ENCODE data around the gene ANOS1. TPM values are rescaled to one million over a fixed set of nuclear protein-coding genes. Genes with fewer than 3 reads are reported as not detected.
"Not testable (repeated sequence)": the region's sequence is repeated elsewhere in the genome, so short reads cannot be mapped to it uniquely, and the experiment has no call there.

Gene ANOS1
- total RNA-seq (10 to 100 TPM in 1 of 2 donors, 1 to 10 TPM in 1; 2.3 to 12.1 TPM), polyA plus RNA-seq (1 to 10 TPM; 3.5 to 3.8 TPM)
- long read RNA-seq, donor 1, result 0 reads
- long read RNA-seq, donor 2, full-length matches to known transcripts, result 2 of 9 reads
- long read RNA-seq, donor 2, partial matches to known transcripts, result 1 of 9 reads
- long read RNA-seq, donor 2, other reads (novel, unspliced or antisense), result 6 of 9 reads

DNA sequence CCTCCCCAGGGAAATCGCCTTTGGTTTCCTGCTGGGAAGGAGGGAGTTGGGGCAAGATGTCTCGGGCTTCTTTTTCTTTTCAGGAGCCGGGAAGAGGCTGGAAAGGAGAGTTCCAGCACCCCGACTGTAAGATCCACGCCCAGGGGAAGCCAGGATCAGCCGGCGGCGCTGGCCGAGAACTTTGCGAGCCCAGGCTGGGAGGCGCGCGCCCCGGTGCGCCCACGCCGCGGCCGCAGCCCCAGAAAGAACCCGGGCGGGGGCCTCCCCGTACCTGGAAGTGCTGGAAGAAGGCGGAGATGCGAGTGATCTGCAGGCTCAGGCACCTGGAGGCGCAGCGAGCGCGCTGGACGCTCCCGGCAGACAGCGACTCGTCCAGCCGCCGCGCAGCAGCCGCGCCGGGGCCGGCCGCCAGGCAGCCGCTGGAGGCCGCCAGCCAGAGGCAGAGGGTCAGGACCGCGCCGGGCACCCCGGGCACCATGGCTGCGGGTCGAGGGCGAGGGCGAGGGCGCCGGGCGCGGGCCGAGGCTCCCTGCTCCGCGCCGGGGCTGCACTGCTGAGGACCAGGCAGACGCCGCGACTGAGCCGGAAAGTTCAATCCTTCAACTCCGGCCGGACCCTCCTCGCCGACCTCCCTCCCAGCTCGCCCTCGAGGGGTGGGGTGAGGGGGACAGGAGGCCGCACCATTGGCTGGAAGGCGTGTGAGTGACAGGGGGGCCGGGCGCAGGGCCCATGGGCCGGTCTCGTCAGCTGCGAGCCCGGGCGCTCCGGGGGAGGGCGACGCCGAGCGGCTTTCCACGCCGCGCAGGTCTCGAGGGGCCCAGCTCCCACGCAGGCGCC lies at the start of gene ANOS1:
TSS of gene ANOS1 (minus strand) at position 579 of the 837 bp plus-strand sequence. CDS start at position 478, 101 bp downstream.
- Histone ChIP-seq H3K4me1 (ENCODE audit: control insufficient read depth in 1 of 2, insufficient read depth in 2 of 2, low read length in 2 of 2) (no peaks in the 10 kb centered on the region), H3K4me3 (ENCODE audit: low read length in 2 of 2) (peak within 1 kb of the TSS; percentile 36 to 86), H3K27me3 (ENCODE audit: control insufficient read depth in 1 of 2, insufficient read depth in 2 of 2, low read length in 1 of 2) (no peaks in the 10 kb centered on the region), H3K9me3 (ENCODE audit: control insufficient read depth, low read length) (no peaks in the 10 kb centered on the region), H3K36me3 (ENCODE audit: control insufficient read depth in 1 of 2, insufficient read depth in 2 of 2, low read length in 1 of 2) (no peaks in the 10 kb centered on the region), H3K27ac (ENCODE audit: low read depth in 1 of 2, low read length in 2 of 2) (peak within 1 kb of the TSS in 1 of 2 donors; percentile 30)
- intact Hi-C loops (cut with DNase I), result loop anchor here in 1 of 2 donors (10.0 kb wide), 1 partner anchor 367 kb away; no protein-coding TSS in a partner anchor
- ATAC-seq (ENCODE audit: low FRiP score), result peak; percentile 81
- WGBS, 2 donors, result 0% methylated on average over 74 to 88 of the region's 88 CpGs
- peak; percentile 79 to 84 for DNase-seq

DNA sequence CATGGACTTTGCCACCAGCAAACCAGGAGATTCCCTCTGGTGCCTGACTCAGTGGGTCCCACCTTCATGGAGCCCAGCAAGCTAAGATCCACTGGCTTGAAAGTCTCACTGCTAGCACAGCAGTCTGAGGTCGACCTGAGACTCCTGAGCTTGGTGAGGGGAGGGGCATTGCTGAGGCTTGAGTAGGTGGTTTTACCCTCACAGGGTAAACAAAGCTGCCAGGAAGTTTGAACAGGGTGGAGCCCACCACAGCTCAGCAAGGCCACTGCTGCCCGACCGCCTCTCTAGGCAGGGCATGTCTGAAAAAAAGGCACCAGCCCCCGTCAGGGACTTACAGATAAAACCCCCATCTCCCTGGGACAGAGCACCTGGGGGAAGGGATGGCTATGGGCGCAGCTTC lies 41.2 kb upstream of the ANOS1 start:
- intact Hi-C loops (cut with DNase I), result no loop called here
- ATAC-seq (ENCODE audit: low FRiP score) (no peak), DNase-seq (no peak)
- Histone ChIP-seq H3K27ac (ENCODE audit: low read depth in 1 of 2, low read length in 2 of 2) (no peak overlapping the region), H3K27me3 (ENCODE audit: control insufficient read depth in 1 of 2, insufficient read depth in 2 of 2, low read length in 1 of 2) (peaks cover 0 to 1% of the 10 kb centered on the region in 2 donors), H3K9me3 (ENCODE audit: control insufficient read depth, low read length) (no peaks in the 10 kb centered on the region), H3K4me1 (ENCODE audit: control insufficient read depth in 1 of 2, insufficient read depth in 2 of 2, low read length in 2 of 2) (no peaks in the 10 kb centered on the region), H3K4me3 (ENCODE audit: low read length in 2 of 2) (no peak overlapping the region), H3K36me3 (ENCODE audit: control insufficient read depth in 1 of 2, insufficient read depth in 2 of 2, low read length in 1 of 2) (no peaks in the 10 kb centered on the region)
- 76 to 78% methylated on average over 5 of the region's 5 CpGs for WGBS, 2 donors

DNA sequence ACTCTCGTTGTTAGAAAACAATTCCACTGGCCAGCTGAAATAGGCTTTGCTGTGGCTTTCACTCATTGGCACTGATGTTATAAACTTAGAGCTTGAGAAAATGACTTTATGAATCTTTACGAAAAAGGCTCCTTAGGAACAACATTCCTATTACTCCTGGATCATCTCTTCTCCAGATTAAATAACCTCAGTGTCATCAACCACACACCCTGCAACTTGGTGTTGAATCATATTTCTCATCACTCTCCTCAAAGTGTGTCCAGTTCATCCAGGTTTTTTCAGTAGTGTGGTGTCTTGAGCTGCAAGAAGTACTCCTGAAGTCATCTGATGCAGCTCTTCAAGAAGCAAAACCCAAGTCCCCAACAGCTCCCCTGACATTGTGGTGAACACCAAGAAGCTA lies 28.1 kb upstream of the ANOS1 start:
- Histone ChIP-seq H3K4me1 (ENCODE audit: control insufficient read depth in 1 of 2, insufficient read depth in 2 of 2, low read length in 2 of 2) (no peaks in the 10 kb centered on the region), H3K27me3 (ENCODE audit: control insufficient read depth in 1 of 2, insufficient read depth in 2 of 2, low read length in 1 of 2) (no peaks in the 10 kb centered on the region), H3K27ac (ENCODE audit: low read depth in 1 of 2, low read length in 2 of 2) (no peak overlapping the region), H3K9me3 (ENCODE audit: control insufficient read depth, low read length) (no peaks in the 10 kb centered on the region), H3K4me3 (ENCODE audit: low read length in 2 of 2) (no peak overlapping the region), H3K36me3 (ENCODE audit: control insufficient read depth in 1 of 2, insufficient read depth in 2 of 2, low read length in 1 of 2) (no peaks in the 10 kb centered on the region)
- ATAC-seq (ENCODE audit: low FRiP score) (no peak), DNase-seq (no peak)
- intact Hi-C loops (cut with DNase I), result no loop called here
- WGBS, 2 donors, result 86 to 87% methylated on average over 2 of the region's 2 CpGs

DNA sequence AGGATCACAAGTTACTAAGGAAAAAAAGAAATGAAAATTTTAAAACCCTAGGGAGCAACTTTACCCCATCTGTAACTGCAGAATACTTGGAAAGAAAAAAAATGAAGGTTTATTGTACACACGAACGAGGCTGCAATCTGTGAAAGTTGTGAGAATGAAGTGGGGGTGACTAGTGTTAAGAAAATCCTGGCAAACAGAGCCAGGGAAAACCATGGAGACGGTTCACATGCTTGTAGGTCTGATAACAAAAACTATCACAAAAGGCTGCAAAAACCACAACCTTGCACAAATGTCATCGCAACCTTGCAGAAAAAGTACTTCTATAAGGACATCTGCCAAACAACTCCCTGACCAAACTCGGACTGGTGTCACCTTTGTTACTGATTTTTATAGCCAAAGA lies 26.8 kb upstream of the ANOS1 start:
- H3K4me1 ChIP-seq (ENCODE audit: control insufficient read depth in 1 of 2, insufficient read depth in 2 of 2, low read length in 2 of 2); DNase-seq; H3K27ac ChIP-seq (ENCODE audit: low read depth in 1 of 2, low read length in 2 of 2); H3K9me3 ChIP-seq (ENCODE audit: control insufficient read depth, low read length); H3K27me3 ChIP-seq (ENCODE audit: control insufficient read depth in 1 of 2, insufficient read depth in 2 of 2, low read length in 1 of 2); intact Hi-C loops (cut with DNase I); H3K4me3 ChIP-seq (ENCODE audit: low read length in 2 of 2); ATAC-seq (ENCODE audit: low FRiP score); H3K36me3 ChIP-seq (ENCODE audit: control insufficient read depth in 1 of 2, insufficient read depth in 2 of 2, low read length in 1 of 2): not testable (repeated sequence)
- 72 to 90% methylated on average over 4 to 5 of the region's 5 CpGs for WGBS, 2 donors

- 78 to 91% methylated on average over 7 of the region's 7 CpGs for WGBS, 2 donors
- ATAC-seq (ENCODE audit: low FRiP score); intact Hi-C loops (cut with DNase I); H3K4me3 ChIP-seq (ENCODE audit: low read length in 2 of 2); H3K36me3 ChIP-seq (ENCODE audit: control insufficient read depth in 1 of 2, insufficient read depth in 2 of 2, low read length in 1 of 2); H3K4me1 ChIP-seq (ENCODE audit: control insufficient read depth in 1 of 2, insufficient read depth in 2 of 2, low read length in 2 of 2); DNase-seq; H3K9me3 ChIP-seq (ENCODE audit: control insufficient read depth, low read length); H3K27ac ChIP-seq (ENCODE audit: low read depth in 1 of 2, low read length in 2 of 2); H3K27me3 ChIP-seq (ENCODE audit: control insufficient read depth in 1 of 2, insufficient read depth in 2 of 2, low read length in 1 of 2): not testable (repeated sequence)
Observed at GRCh38 chrX:8757609-8758389, 25.9 kb upstream of the ANOS1 start.

DNA sequence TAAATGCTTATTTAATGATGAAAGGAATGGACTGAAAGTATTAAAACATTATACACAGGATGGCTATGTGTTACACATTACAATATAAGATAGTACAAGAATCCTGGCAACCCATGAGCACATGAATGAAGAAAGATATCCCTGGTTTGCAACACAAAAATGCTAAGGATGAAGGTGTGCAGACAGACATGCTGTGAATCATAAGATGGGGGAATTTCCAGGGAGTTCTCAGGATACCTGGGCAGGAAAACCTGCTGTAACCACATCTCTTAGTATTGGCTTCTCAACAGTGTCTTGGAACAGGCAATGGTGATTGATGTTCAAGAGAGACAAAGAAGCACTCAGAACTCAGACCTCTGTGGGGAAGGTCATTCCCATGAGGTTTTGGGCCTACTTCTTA lies 23.9 kb upstream of the ANOS1 start:
- Histone ChIP-seq H3K4me1 (ENCODE audit: control insufficient read depth in 1 of 2, insufficient read depth in 2 of 2, low read length in 2 of 2) (no peaks in the 10 kb centered on the region), H3K36me3 (ENCODE audit: control insufficient read depth in 1 of 2, insufficient read depth in 2 of 2, low read length in 1 of 2) (no peaks in the 10 kb centered on the region), H3K27me3 (ENCODE audit: control insufficient read depth in 1 of 2, insufficient read depth in 2 of 2, low read length in 1 of 2) (no peaks in the 10 kb centered on the region), H3K4me3 (ENCODE audit: low read length in 2 of 2) (no peak overlapping the region), H3K9me3 (ENCODE audit: control insufficient read depth, low read length) (no peaks in the 10 kb centered on the region), H3K27ac (ENCODE audit: low read depth in 1 of 2, low read length in 2 of 2) (no peak overlapping the region)
- ATAC-seq (ENCODE audit: low FRiP score) (no peak), DNase-seq (no peak)
- intact Hi-C loops (cut with DNase I), result no loop called here

GRCh38 chrX:8755116-8755515 lies 23.2 kb upstream of the ANOS1 start:
- Histone ChIP-seq H3K27ac (ENCODE audit: low read depth in 1 of 2, low read length in 2 of 2) (no peak overlapping the region), H3K9me3 (ENCODE audit: control insufficient read depth, low read length) (no peaks in the 10 kb centered on the region), H3K27me3 (ENCODE audit: control insufficient read depth in 1 of 2, insufficient read depth in 2 of 2, low read length in 1 of 2) (no peaks in the 10 kb centered on the region), H3K4me1 (ENCODE audit: control insufficient read depth in 1 of 2, insufficient read depth in 2 of 2, low read length in 2 of 2) (no peaks in the 10 kb centered on the region), H3K36me3 (ENCODE audit: control insufficient read depth in 1 of 2, insufficient read depth in 2 of 2, low read length in 1 of 2) (no peaks in the 10 kb centered on the region), H3K4me3 (ENCODE audit: low read length in 2 of 2) (no peak overlapping the region)
- no peak for DNase-seq
- intact Hi-C loops (cut with DNase I), result no loop called here
- WGBS, 2 donors, result 78 to 80% methylated on average over 4 of the region's 4 CpGs
- no peak for ATAC-seq (ENCODE audit: low FRiP score)

GRCh38 chrX:8749697-8750096 lies 17.8 kb upstream of the ANOS1 start:
- no peak for ATAC-seq (ENCODE audit: low FRiP score)
- Histone ChIP-seq H3K27me3 (ENCODE audit: control insufficient read depth in 1 of 2, insufficient read depth in 2 of 2, low read length in 1 of 2) (no peaks in the 10 kb centered on the region), H3K27ac (ENCODE audit: low read depth in 1 of 2, low read length in 2 of 2) (no peak overlapping the region), H3K9me3 (ENCODE audit: control insufficient read depth, low read length) (no peaks in the 10 kb centered on the region), H3K4me1 (ENCODE audit: control insufficient read depth in 1 of 2, insufficient read depth in 2 of 2, low read length in 2 of 2) (no peaks in the 10 kb centered on the region), H3K4me3 (ENCODE audit: low read length in 2 of 2) (no peak overlapping the region), H3K36me3 (ENCODE audit: control insufficient read depth in 1 of 2, insufficient read depth in 2 of 2, low read length in 1 of 2) (no peaks in the 10 kb centered on the region)
- intact Hi-C loops (cut with DNase I), result loop anchor here in 1 of 2 donors (5.0 kb wide), 3 partner anchors 68 to 1368 kb away; no protein-coding TSS in a partner anchor
- no peak for DNase-seq
